ENCODE data around the gene FFAR1.

GRCh38 chr19:35381318-35381717, 33.6 kb downstream of the FFAR1 start:
- TF ChIP-seq CTCF (IDR thresholded peaks at IDR 0.05) (no peak), POLR2A (IDR thresholded peaks at IDR 0.05) (no peak)

Data from body of pancreas (tissue), 4 donors.